Measurements from ENCODE around the gene LPAR1. TPM values are rescaled to one million over a fixed set of nuclear protein-coding genes. Genes with fewer than 3 reads are reported as not detected.

The LPAR1 gene
- total and polyA plus RNA-seq, 9 of the 15 experiments (the other 6 are each of a cell fraction or from before 2014, with no cell fraction given) = 0.13 TPM; not detected in 8

DNA sequence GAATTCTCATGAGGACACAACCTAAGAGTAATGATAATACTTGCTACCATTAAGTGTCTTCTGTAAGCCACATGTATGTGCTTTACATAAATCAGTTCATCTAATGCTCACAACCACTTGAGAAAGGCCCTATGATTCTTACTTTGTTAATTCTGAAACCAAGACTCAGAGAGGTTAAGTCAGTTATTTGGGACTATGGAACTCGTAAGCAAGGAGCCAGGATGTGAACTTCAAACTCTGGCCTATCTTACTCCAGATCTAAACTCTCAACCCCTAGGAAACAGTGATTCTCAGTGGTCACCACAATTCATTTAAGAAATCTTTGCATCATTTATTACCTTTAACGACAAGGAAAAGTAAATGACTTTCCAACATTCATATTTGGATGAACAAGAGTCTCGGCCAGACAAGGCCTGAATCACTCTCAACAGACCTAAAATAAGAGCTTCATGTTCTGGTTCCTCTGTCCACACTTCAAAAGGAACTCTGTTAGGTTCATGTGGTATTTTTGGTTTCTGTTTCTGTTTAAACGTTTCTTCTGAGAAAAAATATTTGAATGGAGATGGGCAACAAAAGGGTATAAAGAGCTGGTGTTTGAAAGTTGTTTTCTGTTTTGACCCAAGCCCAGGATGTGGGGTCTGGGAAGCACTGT lies 104.8 kb downstream of the LPAR1 start:
- no peaks in the 10 kb centered on the region for H3K36me3 ChIP-seq (ENCODE audit: control insufficient read depth, insufficient read depth, low read length)
- FAIRE-seq (no peak), ATAC-seq (no peak), DNase-seq (ENCODE audit: extremely low read depth in 1 of 4, low spot score in 3 of 4) (no peak)
- H3K27me3 ChIP-seq (ENCODE audit: control insufficient read depth in 2 of 2, insufficient read depth in 2 of 2, low read length in 2 of 2) = no peaks in the 10 kb centered on the region
- WGBS (ENCODE audit: insufficient coverage, low coverage, missing lambda C conversion rate) = 0% methylated on average over 4 of the region's 4 CpGs
- no peaks in the 10 kb centered on the region for H3K9me3 ChIP-seq (replicated peaks; ENCODE audit: control insufficient read depth, insufficient read depth, low read depth, low read length)
- no peaks in the 10 kb centered on the region for H4K20me1 ChIP-seq (replicated peaks; ENCODE audit: control insufficient read depth, insufficient read depth, low read length)
- no peak overlapping the region for H3K27ac ChIP-seq (ENCODE audit: extremely low read depth, low read depth, low read length)
- no peak for TF ChIP-seq STAT5B (CRISPR knock-in tag; IDR thresholded peaks at IDR 0.05)
- no peak for TF ChIP-seq THRAP3 (IDR thresholded peaks at IDR 0.05; ENCODE audit: borderline replicate concordance)
- no peak for TF ChIP-seq CCNT2 (IDR thresholded peaks at IDR 0.05; ENCODE audit: borderline replicate concordance, extremely low read depth, insufficient read length, low read depth, low read length)
- TF ChIP-seq ZNF324 (CRISPR knock-in tag; IDR thresholded peaks at IDR 0.05) = no peak
- TF ChIP-seq, protein P1, sequence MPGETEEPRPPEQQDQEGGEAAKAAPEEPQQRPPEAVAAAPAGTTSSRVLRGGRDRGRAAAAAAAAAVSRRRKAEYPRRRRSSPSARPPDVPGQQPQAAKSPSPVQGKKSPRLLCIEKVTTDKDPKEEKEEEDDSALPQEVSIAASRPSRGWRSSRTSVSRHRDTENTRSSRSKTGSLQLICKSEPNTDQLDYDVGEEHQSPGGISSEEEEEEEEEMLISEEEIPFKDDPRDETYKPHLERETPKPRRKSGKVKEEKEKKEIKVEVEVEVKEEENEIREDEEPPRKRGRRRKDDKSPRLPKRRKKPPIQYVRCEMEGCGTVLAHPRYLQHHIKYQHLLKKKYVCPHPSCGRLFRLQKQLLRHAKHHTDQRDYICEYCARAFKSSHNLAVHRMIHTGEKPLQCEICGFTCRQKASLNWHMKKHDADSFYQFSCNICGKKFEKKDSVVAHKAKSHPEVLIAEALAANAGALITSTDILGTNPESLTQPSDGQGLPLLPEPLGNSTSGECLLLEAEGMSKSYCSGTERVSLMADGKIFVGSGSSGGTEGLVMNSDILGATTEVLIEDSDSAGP (CRISPR knock-in tag; IDR thresholded peaks at IDR 0.05) = no peak
- TF ChIP-seq ARID1B (IDR thresholded peaks at IDR 0.05) = no peak
- no peak for TF ChIP-seq TAL1 (IDR thresholded peaks at IDR 0.05)
- no peak for TF ChIP-seq HDAC3 (IDR thresholded peaks at IDR 0.05; ENCODE audit: borderline replicate concordance, partially characterized antibody)
- no peak for TF ChIP-seq RHOXF2B (CRISPR knock-in tag; conservative IDR thresholded peaks at IDR 0.05)
- TF ChIP-seq ZNF644 (tag; IDR thresholded peaks at IDR 0.05; ENCODE audit: low read depth) = no peak
- no peak for TF ChIP-seq ZNF696 (CRISPR knock-in tag; conservative IDR thresholded peaks at IDR 0.05)
- TF ChIP-seq RBM15 (IDR thresholded peaks at IDR 0.05; ENCODE audit: insufficient read depth, low read length) = no peak
- no peak for TF ChIP-seq SP2 (IDR thresholded peaks at IDR 0.05; ENCODE audit: extremely low read depth, low read depth, low read length, poor library complexity, severe bottlenecking)
- TF ChIP-seq GMEB1 (CRISPR knock-in tag; IDR thresholded peaks at IDR 0.05) = no peak
- TF ChIP-seq TRIM24 (IDR thresholded peaks at IDR 0.05) = no peak
- TF ChIP-seq HDGF (IDR thresholded peaks at IDR 0.05) = no peak
- no peak for TF ChIP-seq LCOR (CRISPR knock-in tag; IDR thresholded peaks at IDR 0.05)
- H3K4me1 ChIP-seq (replicated peaks in 1 of 2; ENCODE audit: control insufficient read depth in 2 of 2, insufficient read depth in 2 of 2, low read length in 2 of 2) = no peaks in the 10 kb centered on the region
- no peaks in the 10 kb centered on the region for H3K9me1 ChIP-seq (ENCODE audit: control insufficient read depth, insufficient read depth, low read length)
- in situ Hi-C loops (cut with MboI) (no loop called here), intact Hi-C loops (cut with micrococcal nuclease) (no loop called here)
- H3K9ac ChIP-seq (ENCODE audit: insufficient read depth in 1 of 2, low read depth in 2 of 2, low read length in 2 of 2) = no peak overlapping the region
- ChIA-PET POLR2A (no interaction called here), CTCF (ENCODE audit: low intra/inter-chr PET ratio) (no interaction called here)
- no peak overlapping the region for H3K4me3 ChIP-seq
- H3K79me2 ChIP-seq (ENCODE audit: control insufficient read depth, insufficient read depth, low read length) = no peaks in the 10 kb centered on the region
- H3K4me2 ChIP-seq (ENCODE audit: insufficient read depth, low read length) = no peak overlapping the region
- H2AFZ ChIP-seq (ENCODE audit: low read depth, low read length) = no peak overlapping the region
- BruUV-seq (replicated peaks) = no TSS peak

Measured in K562 (cell line).